HG03354 (cell line): ENCODE measurements around the gene GPANK1.
"Not testable (repeated sequence)": the region's sequence is repeated elsewhere in the genome, so short reads cannot be mapped to it uniquely, and the experiment has no call there.

Experiments used
- ATAC-seq: cut with Tn5 transposase; IDR thresholded peaks from one replicate; pipeline ENCODE4 v1.9.1; 2021; ENCODE audit warnings: mild to moderate bottlenecking; ENCODE audit not compliant: unreplicated experiment, poor library complexity, severe bottlenecking

The GPANK1 gene

GRCh38 chr6:31664790-31665500 is at the start of gene GPANK1:
Gene GPANK1 (minus strand): TSS chr6:31664997. CDS start chr6:31664478, 519 bp downstream.
- no peak for ATAC-seq

- no peak for ATAC-seq
Observed at GRCh38 chr6:31713991-31714684, 49.3 kb upstream of the GPANK1 start.

GRCh38 chr6:31713465-31713864 is 48.7 kb upstream of the GPANK1 start:
- no peak for ATAC-seq

- no peak for ATAC-seq
Observed at GRCh38 chr6:31712296-31712695, 47.5 kb upstream of the GPANK1 start.

- no peak for ATAC-seq
Observed at GRCh38 chr6:31711233-31711632, 46.4 kb upstream of the GPANK1 start.

GRCh38 chr6:31710523-31711219 is 45.9 kb upstream of the GPANK1 start:
- ATAC-seq, result no peak

GRCh38 chr6:31709157-31709556 is 44.4 kb upstream of the GPANK1 start:
- ATAC-seq, result not testable (repeated sequence)

GRCh38 chr6:31708224-31708623 is 43.4 kb upstream of the GPANK1 start:
- no peak for ATAC-seq

GRCh38 chr6:31707701-31708100 is 42.9 kb upstream of the GPANK1 start:
- ATAC-seq, result no peak

- no peak for ATAC-seq
Observed at GRCh38 chr6:31706599-31706998, 41.8 kb upstream of the GPANK1 start, which contains the start of gene LY6G6F. Gene LY6G6F (plus strand): TSS chr6:31706866. CDS start chr6:31706907, 41 bp downstream.

- ATAC-seq, result no peak
Observed at GRCh38 chr6:31705931-31706330, 41.1 kb upstream of the GPANK1 start.

GRCh38 chr6:31702819-31703716 is 38.3 kb upstream of the GPANK1 start, which contains the start of gene ABHD16A:
Gene ABHD16A (minus strand): TSS chr6:31703324. CDS start chr6:31703281, 43 bp downstream.
- ATAC-seq, result peak; percentile 87

GRCh38 chr6:31702405-31702818 is 37.6 kb upstream of the GPANK1 start:
- no peak for ATAC-seq

GRCh38 chr6:31701666-31702404 is 37.0 kb upstream of the GPANK1 start:
- no peak for ATAC-seq

GRCh38 chr6:31700740-31701401 is 36.1 kb upstream of the GPANK1 start:
- no peak for ATAC-seq

GRCh38 chr6:31697555-31697954 is 32.8 kb upstream of the GPANK1 start:
- ATAC-seq, result no peak

- no peak for ATAC-seq
Observed at GRCh38 chr6:31693535-31693934, 28.7 kb upstream of the GPANK1 start.

- ATAC-seq, result no peak
Observed at GRCh38 chr6:31692886-31693285, 28.1 kb upstream of the GPANK1 start.
